HepG2 (cell line): ENCODE data around the gene SGTB. TPM values are rescaled to one million over a fixed set of nuclear protein-coding genes. Genes with fewer than 3 reads are reported as not detected.

Experiments used
- ATAC-seq: fragments of 200-7000 bp; cut with Tn5 transposase; 3 replicates; pipeline ENCODE4 v1.9.1; 2020; ENCODE audit warnings: mild to moderate bottlenecking, moderate library complexity
- BruUV-seq: library from RNA; stranded (reverse); fragments of 400-500 nt; replicated peaks from 2 replicates; lab custom pipeline; 2021; lab: Mats Ljungman, UMichigan
- CTCF ChIA-PET: fragments of 300-600 bp; formaldehyde crosslinking; extraction: SDS; loops from one replicate; lab custom pipeline; 2021; ENCODE audit warnings: low total read pairs, inconsistent platforms, low intra/inter-chr PET ratio; lab: Yijun Ruan, JAX
- POLR2A ChIA-PET: fragments of 350-600 bp; sonication (Branson Sonifier 250); formaldehyde crosslinking; loops from one replicate; lab custom pipeline; 2020; ENCODE audit warnings: antibody characterized with exemption, inconsistent platforms; lab: Yijun Ruan, JAX
- DNase-seq: peaks from one replicate; pipeline ENCODE4 v3.0.0-alpha.2; 2015; ENCODE audit warnings: low spot score
- FAIRE-seq: peaks from 3 replicates; lab custom pipeline; 2011; peaks lifted over from hg19 to GRCh38; lab: Jason Lieb, UNC
- H2AFZ ChIP-seq: one replicate; pipeline ENCODE4 v1.6.1; 2011; ENCODE audit warnings: low read length, inconsistent platforms
- H3K27ac ChIP-seq: fragments of 300-600 bp; 3 replicates; pipeline ENCODE4 v1.8.0; 2011; ENCODE audit warnings: mixed run types, mild to moderate bottlenecking, mixed read lengths, low read length, inconsistent platforms; ENCODE audit not compliant: insufficient read depth; ENCODE audit errors: extremely low read length
- H3K27me3 ChIP-seq, 2 experiments: fragments of 200-600 bp in 1 of 2; 2 replicates in 1 of 2; 3 replicates in 1 of 2; pipeline versions ENCODE4 v1.6.0 to v1.8.0; 2011; ENCODE audit warnings: low read length in 2 of 2, mild to moderate bottlenecking in 2 of 2, moderate library complexity in 2 of 2, inconsistent platforms in 1 of 2; ENCODE audit not compliant: insufficient read depth in 2 of 2, control insufficient read depth in 1 of 2
- H3K36me3 ChIP-seq, 2 experiments: fragments of 200-600 bp in 1 of 2; replicated peaks in 1 of 2; 2 replicates in 1 of 2; 3 replicates in 1 of 2; pipeline versions ENCODE4 v1.5.1 to v1.8.0; 2011; ENCODE audit warnings: low read length in 2 of 2, inconsistent platforms in 1 of 2; ENCODE audit not compliant: insufficient read depth in 2 of 2, control insufficient read depth in 1 of 2
- H3K4me1 ChIP-seq: 2 replicates; pipeline ENCODE4 v1.5.1; 2012; ENCODE audit warnings: low read length, inconsistent platforms; ENCODE audit not compliant: insufficient read depth
- H3K4me2 ChIP-seq: 2 replicates; pipeline ENCODE4 v1.6.0; 2011; ENCODE audit warnings: low read depth, low read length, inconsistent platforms
- H3K4me3 ChIP-seq, 3 experiments: fragments of 200-600 bp in 1 of 3; sonication (generic), shearing (Covaris generic) in 1 of 3; replicated peaks in 1 of 3; 2 replicates each; pipeline ENCODE4 v1.5.1; 2011 to 2016; ENCODE audit warnings: low read length in 3 of 3, inconsistent platforms in 2 of 3, low read depth in 2 of 3, mild to moderate bottlenecking in 2 of 3, control low read depth in 1 of 3, mixed read lengths in 1 of 3; ENCODE audit not compliant: insufficient read depth in 1 of 3
- H3K79me2 ChIP-seq: one replicate; pipeline ENCODE4 v1.6.1; 2011; ENCODE audit warnings: low read length, inconsistent platforms; ENCODE audit not compliant: insufficient read depth
- H3K9ac ChIP-seq: 2 replicates; pipeline ENCODE4 v1.6.0; 2011; ENCODE audit warnings: mild to moderate bottlenecking, low read depth, low read length, inconsistent platforms; ENCODE audit not compliant: insufficient read depth
- H3K9me3 ChIP-seq: 2 replicates; pipeline ENCODE4 v1.5.1; 2012; ENCODE audit warnings: mild to moderate bottlenecking, low read length
- H4K20me1 ChIP-seq: 2 replicates; pipeline ENCODE4 v1.6.0; 2011; ENCODE audit warnings: inconsistent platforms, mild to moderate bottlenecking, low read length, moderate library complexity; ENCODE audit not compliant: insufficient read depth
- KDM4B ChIP-seq: sonication (generic); formaldehyde crosslinking; IDR thresholded peaks from 2 replicates; pipeline ENCODE4 v1.4.0; 2020; ENCODE audit warnings: missing genetic modification reagents
- PRPF4 ChIP-seq: fragments of 200-400 bp; formaldehyde crosslinking; IDR thresholded peaks from 2 replicates; pipeline ENCODE4 v1.6.1; 2016; ENCODE audit warnings: low read length, low read depth; ENCODE audit not compliant: poor library complexity, severe bottlenecking
- SALL1 ChIP-seq: sonication (generic); formaldehyde crosslinking; IDR thresholded peaks from 2 replicates; pipeline ENCODE4 v1.8.0; 2022; ENCODE audit warnings: mild to moderate bottlenecking, missing genetic modification reagents
- SP5 ChIP-seq: IDR thresholded peaks from 2 replicates; pipeline ENCODE4 v1.6.1; 2016; ENCODE audit warnings: low read depth, borderline replicate concordance
- SSRP1 ChIP-seq: IDR thresholded peaks from 2 replicates; pipeline ENCODE4 v1.6.1; 2016; ENCODE audit warnings: control low read depth
- ZBTB7A ChIP-seq: sonication (generic); formaldehyde crosslinking; IDR thresholded peaks from 2 replicates; pipeline ENCODE4 v1.8.0; 2022; ENCODE audit warnings: mild to moderate bottlenecking, missing genetic modification reagents
- WGBS: methylation state at CpG from one replicate; pipeline ENCODE4 v1.1.6; 2017; ENCODE audit warnings: low lambda C conversion rate; 5-methylcytosine and 5-hydroxymethylcytosine counted together
- in situ Hi-C: cut with HindIII; loops from 2 replicates; pipeline ENCODE4 v1.10.0; 2017; ENCODE audit warnings: low pct_unique_long_range_greater_than_20kb; ENCODE audit not compliant: extremely low pct_ligation_motif_present
- intact Hi-C: fragments of 100-400 bp; cut with micrococcal nuclease; formaldehyde crosslinking; loops from one replicate; pipeline ENCODE4 v1.10.0; 2022; ENCODE audit not compliant: unreplicated experiment
- polyA plus RNA-seq, 8 experiments: library from polyadenylated mRNA; depleted of rRNA in 3 of 8; stranded (reverse) in 7 of 8; unstranded in 1 of 8; fragments of >200 nt; fragmentation: Illumina TruSeq in 4 of 8; extraction: Trizol in 4 of 8; gene quantifications; 2 replicates each; pipeline versions ENCODE4 v1.2.1 to v1.2.3, GENCODE V29; 2011 to 2016; ENCODE audit warnings: low read depth in 4 of 8, missing spikeins in 1 of 8, mixed read lengths in 1 of 8; ENCODE audit not compliant: insufficient read depth in 1 of 8
- total RNA-seq, 5 experiments: library from RNA; depleted of rRNA; stranded (reverse); fragments of >200 nt; fragmentation: Illumina TruSeq; extraction: Trizol; gene quantifications; 2 replicates each; pipeline ENCODE4 v1.2.3, GENCODE V29; 2016; ENCODE audit warnings: low read depth in 1 of 5
- TF ChIP-seq, protein P1 (sequence below): sonication (generic); formaldehyde crosslinking; IDR thresholded peaks from 2 replicates; pipeline ENCODE4 v1.5.0; 2020; ENCODE audit warnings: mild to moderate bottlenecking, missing genetic modification reagents
- TF ChIP-seq, protein P2 (sequence below): sonication (generic); formaldehyde crosslinking; IDR thresholded peaks from 2 replicates; pipeline ENCODE4 v1.4.0; 2020; ENCODE audit warnings: missing genetic modification reagents

The SGTB gene
- total and polyA plus RNA-seq, 2 of the 13 experiments (the other 11 are each of a cell fraction or from before 2014, with no cell fraction given) = 5.2 to 11.2 TPM

- TF ChIP-seq KDM4B (CRISPR knock-in tag) = no peak
- no peak for TF ChIP-seq SP5 (CRISPR knock-in tag)
- TF ChIP-seq SALL1 (CRISPR knock-in tag) = no peak
- no peak for TF ChIP-seq PRPF4
- TF ChIP-seq, protein P1, sequence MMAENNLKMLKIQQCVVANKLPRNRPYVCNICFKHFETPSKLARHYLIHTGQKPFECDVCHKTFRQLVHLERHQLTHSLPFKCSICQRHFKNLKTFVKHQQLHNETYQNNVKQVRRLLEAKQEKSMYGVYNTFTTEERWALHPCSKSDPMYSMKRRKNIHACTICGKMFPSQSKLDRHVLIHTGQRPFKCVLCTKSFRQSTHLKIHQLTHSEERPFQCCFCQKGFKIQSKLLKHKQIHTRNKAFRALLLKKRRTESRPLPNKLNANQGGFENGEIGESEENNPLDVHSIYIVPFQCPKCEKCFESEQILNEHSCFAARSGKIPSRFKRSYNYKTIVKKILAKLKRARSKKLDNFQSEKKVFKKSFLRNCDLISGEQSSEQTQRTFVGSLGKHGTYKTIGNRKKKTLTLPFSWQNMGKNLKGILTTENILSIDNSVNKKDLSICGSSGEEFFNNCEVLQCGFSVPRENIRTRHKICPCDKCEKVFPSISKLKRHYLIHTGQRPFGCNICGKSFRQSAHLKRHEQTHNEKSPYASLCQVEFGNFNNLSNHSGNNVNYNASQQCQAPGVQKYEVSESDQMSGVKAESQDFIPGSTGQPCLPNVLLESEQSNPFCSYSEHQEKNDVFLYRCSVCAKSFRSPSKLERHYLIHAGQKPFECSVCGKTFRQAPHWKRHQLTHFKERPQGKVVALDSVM (CRISPR knock-in tag) = peak; percentile 52; the same call in 1 of the 2 replicates
- TF ChIP-seq SSRP1 (CRISPR knock-in tag) = no peak
- TF ChIP-seq, protein P2, sequence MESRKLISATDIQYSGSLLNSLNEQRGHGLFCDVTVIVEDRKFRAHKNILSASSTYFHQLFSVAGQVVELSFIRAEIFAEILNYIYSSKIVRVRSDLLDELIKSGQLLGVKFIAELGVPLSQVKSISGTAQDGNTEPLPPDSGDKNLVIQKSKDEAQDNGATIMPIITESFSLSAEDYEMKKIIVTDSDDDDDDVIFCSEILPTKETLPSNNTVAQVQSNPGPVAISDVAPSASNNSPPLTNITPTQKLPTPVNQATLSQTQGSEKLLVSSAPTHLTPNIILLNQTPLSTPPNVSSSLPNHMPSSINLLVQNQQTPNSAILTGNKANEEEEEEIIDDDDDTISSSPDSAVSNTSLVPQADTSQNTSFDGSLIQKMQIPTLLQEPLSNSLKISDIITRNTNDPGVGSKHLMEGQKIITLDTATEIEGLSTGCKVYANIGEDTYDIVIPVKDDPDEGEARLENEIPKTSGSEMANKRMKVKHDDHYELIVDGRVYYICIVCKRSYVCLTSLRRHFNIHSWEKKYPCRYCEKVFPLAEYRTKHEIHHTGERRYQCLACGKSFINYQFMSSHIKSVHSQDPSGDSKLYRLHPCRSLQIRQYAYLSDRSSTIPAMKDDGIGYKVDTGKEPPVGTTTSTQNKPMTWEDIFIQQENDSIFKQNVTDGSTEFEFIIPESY (CRISPR knock-in tag) = 0 out of 2 replicates have a peak, but pooled peaks have one; percentile 31
Measured at GRCh38 chr5:65738305-65738704, 16.4 kb upstream of the SGTB start (continued).

- Histone ChIP-seq H2AFZ (no peak overlapping the region), H3K79me2 (peaks cover 42% of the 10 kb centered on the region), H3K27ac (no peak overlapping the region), H3K4me2 (no peak overlapping the region), H3K27me3 (no peaks in the 10 kb centered on the region; a peak in 1 of 5 replicates), H3K4me3 (no peak overlapping the region), H3K9ac (no peak overlapping the region), H3K9me3 (no peaks in the 10 kb centered on the region), H3K4me1 (no peaks in the 10 kb centered on the region), H4K20me1 (peaks cover under 1% of the 10 kb centered on the region; the same call in 1 of the 2 replicates), H3K36me3 (no peaks in the 10 kb centered on the region)
- in situ Hi-C loops (no loop called here), intact Hi-C loops (no loop called here)
- ChIA-PET POLR2A (no interaction called here), CTCF (no interaction called here)
- ATAC-seq = no peak
- WGBS = 91% methylated on average over 7 of the region's 7 CpGs
- TF ChIP-seq ZBTB7A = no peak
- no peak for FAIRE-seq
- BruUV-seq = no TSS peak
- no peak for DNase-seq
Measured at GRCh38 chr5:65737842-65738241, 15.9 kb upstream of the SGTB start.
